Vagina (tissue), 2 donors: ENCODE data around the gene PAWR. TPM values are rescaled to one million over a fixed set of nuclear protein-coding genes. Genes with fewer than 3 reads are reported as not detected.

Experiments used
- DNase-seq, 2 donors: peaks; one replicate each; pipeline ENCODE4 v3.0.0-alpha.2; 2017; ENCODE audit errors: extremely low spot score in 2 of 2
- H3K27ac ChIP-seq: fragments of 200-600 bp; sonication (generic); one replicate; pipeline ENCODE4 v1.5.1; 2019
- H3K27me3 ChIP-seq: fragments of 200-600 bp; sonication (generic); one replicate; pipeline ENCODE4 v1.5.1; 2019
- H3K36me3 ChIP-seq, 2 donors: fragments of 200-600 bp; sonication (generic); one replicate each; pipeline ENCODE4 v1.5.1; 2017 to 2019
- H3K4me1 ChIP-seq: fragments of 200-600 bp; sonication (generic); one replicate; pipeline ENCODE4 v1.5.1; 2019
- H3K4me3 ChIP-seq, 2 donors: fragments of 200-600 bp; sonication (generic); 1 replicate in 1 of 2; 2 replicates in 1 of 2; pipeline ENCODE4 v1.5.1; 2016 to 2019
- H3K9me3 ChIP-seq: fragments of 200-600 bp; sonication (generic); one replicate; pipeline ENCODE4 v1.5.1; 2019
- CTCF ChIP-seq, 3 experiments: fragments of 450-650 bp in 2 of 3; fragments of 200-600 bp in 1 of 3; sonication (generic) in 1 of 3; IDR thresholded peaks; one replicate each; pipeline ENCODE4 v1.5.1; 2017 to 2019; ENCODE audit warnings: antibody characterized with exemption in 3 of 3, mild to moderate bottlenecking in 2 of 3, moderate library complexity in 2 of 3
- POLR2A ChIP-seq, 2 donors: fragments of 450-650 bp; IDR thresholded peaks; one replicate each; pipeline ENCODE4 v1.6.1; 2017; ENCODE audit warnings: antibody characterized with exemption in 2 of 2, mild to moderate bottlenecking in 2 of 2, moderate library complexity in 2 of 2
- POLR2AphosphoS5 ChIP-seq, 2 donors: sonication (generic); formaldehyde crosslinking; IDR thresholded peaks; one replicate each; pipeline ENCODE4 v1.9.0; 2017; ENCODE audit warnings: antibody characterized with exemption in 2 of 2, mild to moderate bottlenecking in 2 of 2, low read depth in 1 of 2; ENCODE audit not compliant: insufficient read depth in 1 of 2
- intact Hi-C: fragments of 100-400 bp; cut with DNase I; formaldehyde crosslinking; loops from one replicate; pipeline ENCODE4 v1.15.1; 2023
- total RNA-seq: library from RNA; depleted of rRNA; stranded (reverse); fragments of >200 nt; gene quantifications from one replicate; pipeline ENCODE4 v1.2.3, GENCODE V29; 2016

The PAWR gene
- 103 TPM for total RNA-seq

GRCh38 chr12:79690638-79691510 lies at the start of gene PAWR:
PAWR (minus strand) TSS chr12:79690964; CDS start chr12:79690244, 720 bp downstream.
- no peak for DNase-seq
- Histone ChIP-seq H3K36me3 (no peaks in the 10 kb centered on the region), H3K4me3 (peak within 1 kb of the TSS; percentile 92 to 99), H3K27me3 (no peaks in the 10 kb centered on the region), H3K27ac (peak within 1 kb of the TSS; percentile 95), H3K4me1 (peaks cover 11% of the 10 kb centered on the region), H3K9me3 (no peaks in the 10 kb centered on the region)
- intact Hi-C loops = loop anchor here (5.0 kb wide), 1 partner anchor 139 kb away; no protein-coding TSS in a partner anchor
- no peak for TF ChIP-seq CTCF (IDR thresholded peaks at IDR 0.05)
- TF ChIP-seq POLR2A (IDR thresholded peaks at IDR 0.05) = no peak
- TF ChIP-seq POLR2AphosphoS5 (IDR thresholded peaks at IDR 0.05; ENCODE audit: insufficient read depth in 1 of 2, low read depth in 1 of 2) = peak in 1 of 2 donors; percentile 76

GRCh38 chr12:79737875-79738718 lies 47.3 kb upstream of the PAWR start:
- Histone ChIP-seq H3K27me3 (no peaks in the 10 kb centered on the region), H3K36me3 (no peaks in the 10 kb centered on the region), H3K4me3 (no peak overlapping the region), H3K4me1 (no peaks in the 10 kb centered on the region), H3K9me3 (no peaks in the 10 kb centered on the region), H3K27ac (no peak overlapping the region)
- no peak for DNase-seq
- TF ChIP-seq POLR2A (IDR thresholded peaks at IDR 0.05) = no peak
- peak in 2 of 3 experiments; percentile 35 to 50 for TF ChIP-seq CTCF (IDR thresholded peaks at IDR 0.05)
- intact Hi-C loops = no loop called here

- Histone ChIP-seq H3K36me3 (no peaks in the 10 kb centered on the region), H3K27ac (no peak overlapping the region), H3K27me3 (no peaks in the 10 kb centered on the region), H3K9me3 (no peaks in the 10 kb centered on the region), H3K4me3 (no peak overlapping the region), H3K4me1 (no peaks in the 10 kb centered on the region)
- TF ChIP-seq POLR2A (IDR thresholded peaks at IDR 0.05) (no peak), CTCF (IDR thresholded peaks at IDR 0.05) (no peak), POLR2AphosphoS5 (IDR thresholded peaks at IDR 0.05; ENCODE audit: insufficient read depth in 1 of 2, low read depth in 1 of 2) (no peak)
- intact Hi-C loops = no loop called here
- no peak for DNase-seq
Measured at GRCh38 chr12:79732638-79733037, 41.9 kb upstream of the PAWR start.

- no peaks in the 10 kb centered on the region for H3K36me3 ChIP-seq
- TF ChIP-seq POLR2A (IDR thresholded peaks at IDR 0.05) (no peak), CTCF (IDR thresholded peaks at IDR 0.05) (no peak), POLR2AphosphoS5 (IDR thresholded peaks at IDR 0.05; ENCODE audit: insufficient read depth in 1 of 2, low read depth in 1 of 2) (peak in 1 of 2 donors; percentile 58)
- no peak for DNase-seq
- no peak overlapping the region for H3K27ac ChIP-seq
- H3K9me3 ChIP-seq = no peaks in the 10 kb centered on the region
- no peak overlapping the region for H3K4me3 ChIP-seq
- H3K4me1 ChIP-seq = no peaks in the 10 kb centered on the region
- H3K27me3 ChIP-seq = no peaks in the 10 kb centered on the region
- intact Hi-C loops = no loop called here
Measured at GRCh38 chr12:79725987-79726386, 35.2 kb upstream of the PAWR start.
